ENCODE results near the gene SYVN1. TPM values are rescaled to one million over a fixed set of nuclear protein-coding genes. Genes with fewer than 3 reads are reported as not detected.

Gene SYVN1
- total RNA-seq, 1 experiment from 2014 or later = 64.3 TPM

- TF ChIP-seq POLR2AphosphoS5 (IDR thresholded peaks at IDR 0.05; ENCODE audit: low read depth, low read length) = no peak
- no peak for TF ChIP-seq SIN3A (IDR thresholded peaks at IDR 0.05; ENCODE audit: borderline replicate concordance, insufficient read depth, low read depth, low read length)
- TF ChIP-seq CTCF (IDR thresholded peaks at IDR 0.05) = no peak
- no peak for TF ChIP-seq REST (IDR thresholded peaks at IDR 0.05; ENCODE audit: insufficient read depth in 1 of 2, low read depth in 2 of 2, low read length in 1 of 2)
- TF ChIP-seq TCF7L2 (IDR thresholded peaks at IDR 0.05; ENCODE audit: low read depth, low read length) = no peak
- ChIA-PET CTCF (interaction anchor here (0.7 kb wide), 1 partner anchor 171 kb away, joined by 4 read pairs; no protein-coding TSS in a partner anchor), POLR2A (no interaction called here)
- Histone ChIP-seq H3K36me3 (ENCODE audit: control insufficient read depth, insufficient read depth, low read length) (no peaks in the 10 kb centered on the region), H3K9me3 (ENCODE audit: control insufficient read depth, insufficient read depth, low read depth, low read length) (no peaks in the 10 kb centered on the region), H3K27ac (ENCODE audit: low read length) (no peak overlapping the region), H3K4me1 (ENCODE audit: control insufficient read depth, insufficient read depth, low read length) (no peaks in the 10 kb centered on the region), H3K4me3 (ENCODE audit: low read depth in 2 of 2, low read length in 2 of 2) (no peak overlapping the region), H3K27me3 (ENCODE audit: control insufficient read depth, insufficient read depth, low read length) (no peaks in the 10 kb centered on the region)
- in situ Hi-C loops (cut with HindIII; ENCODE audit: low pct_unique_long_range_greater_than_20kb, low sequenced_read_pairs) = no loop called here
- no TSS peak for BruUV-seq (replicated peaks)
- ATAC-seq (no peak), DNase-seq (ENCODE audit: low read depth, low spot score) (no peak)
- intact Hi-C loops (cut with micrococcal nuclease; ENCODE audit: unreplicated experiment) = no loop called here
These were observed 24.7 kb upstream of the SYVN1 start for GRCh38 chr11:65159012-65159411.

- Histone ChIP-seq H3K27ac (ENCODE audit: low read length) (no peak overlapping the region), H3K4me3 (ENCODE audit: low read depth in 2 of 2, low read length in 2 of 2) (no peak overlapping the region), H3K36me3 (ENCODE audit: control insufficient read depth, insufficient read depth, low read length) (no peaks in the 10 kb centered on the region), H3K9me3 (ENCODE audit: control insufficient read depth, insufficient read depth, low read depth, low read length) (no peaks in the 10 kb centered on the region), H3K27me3 (ENCODE audit: control insufficient read depth, insufficient read depth, low read length) (no peaks in the 10 kb centered on the region), H3K4me1 (ENCODE audit: control insufficient read depth, insufficient read depth, low read length) (no peaks in the 10 kb centered on the region)
- TF ChIP-seq SIN3A (IDR thresholded peaks at IDR 0.05; ENCODE audit: borderline replicate concordance, insufficient read depth, low read depth, low read length) (no peak), CTCF (IDR thresholded peaks at IDR 0.05) (no peak), POLR2AphosphoS5 (IDR thresholded peaks at IDR 0.05; ENCODE audit: low read depth, low read length) (no peak), TCF7L2 (IDR thresholded peaks at IDR 0.05; ENCODE audit: low read depth, low read length) (no peak), REST (IDR thresholded peaks at IDR 0.05; ENCODE audit: insufficient read depth in 1 of 2, low read depth in 2 of 2, low read length in 1 of 2) (no peak)
- no peak for DNase-seq (ENCODE audit: low read depth, low spot score)
- CTCF ChIA-PET = interaction anchor here (0.6 kb wide), 1 partner anchor 130 kb away, joined by 3 read pairs; the partner anchor contains the start of gene SNX15
- BruUV-seq (replicated peaks) = no TSS peak
- in situ Hi-C loops (cut with HindIII; ENCODE audit: low pct_unique_long_range_greater_than_20kb, low sequenced_read_pairs) (no loop called here), intact Hi-C loops (cut with micrococcal nuclease; ENCODE audit: unreplicated experiment) (no loop called here)
- POLR2A ChIA-PET = interaction anchor here (0.6 to 0.7 kb wide), 3 partner anchors 8 to 62 kb away, joined by 4 to 12 read pairs (median 10); no protein-coding TSS in a partner anchor
- no peak for ATAC-seq
These were observed 23.0 kb upstream of the SYVN1 start for GRCh38 chr11:65157336-65157735.
